ENCODE data around the gene SLX4IP. TPM values are rescaled to one million over a fixed set of nuclear protein-coding genes. Genes with fewer than 3 reads are reported as not detected.

The SLX4IP gene
- total RNA-seq, 1 experiment from 2014 or later: 11.1 TPM

DNA sequence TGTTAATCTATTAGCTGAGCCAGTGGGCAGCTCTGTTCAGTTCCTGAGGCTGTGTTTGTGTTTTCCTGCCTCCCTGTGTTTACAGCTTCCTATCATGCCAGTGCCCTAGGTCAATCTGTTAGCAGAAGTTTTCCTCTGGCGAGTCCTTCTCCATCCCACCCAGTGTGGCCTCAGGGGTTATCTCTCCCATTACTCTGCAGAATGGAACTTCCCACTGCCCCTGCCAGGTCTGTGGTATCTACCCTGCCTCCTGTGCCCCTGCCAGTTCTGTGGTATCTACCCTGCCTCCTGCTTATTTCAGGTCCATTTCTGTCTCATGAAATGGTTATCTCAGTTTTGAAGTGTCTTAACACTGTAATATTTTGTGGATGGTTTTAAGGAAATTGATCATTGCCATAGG lies 63.1 kb downstream of the SLX4IP start:
- Histone ChIP-seq H3K4me3 (replicated peaks in 1 of 2; ENCODE audit: low read depth in 1 of 2, low read length in 2 of 2) (no peak overlapping the region), H3K27ac (ENCODE audit: low read depth, low read length) (no peak overlapping the region), H3K4me2 (ENCODE audit: low read length) (no peak overlapping the region), H3K9me2 (ENCODE audit: insufficient read depth) (no peaks in the 10 kb centered on the region; the same call in 1 of the 2 replicates), H3K9ac (ENCODE audit: low read length) (no peak overlapping the region), H3K79me2 (ENCODE audit: insufficient read depth, low read length) (peaks cover 14% of the 10 kb centered on the region), H2AFZ (ENCODE audit: low read depth, low read length, poor library complexity, severe bottlenecking) (no peak overlapping the region), H3K9me3 (ENCODE audit: control insufficient read depth in 1 of 2, insufficient read depth in 1 of 2, low read depth in 1 of 2, low read length in 2 of 2) (no peaks in the 10 kb centered on the region), H3K27me3 (ENCODE audit: insufficient read depth, low read length) (no peaks in the 10 kb centered on the region), H3K36me3 (ENCODE audit: control insufficient read depth in 1 of 2, insufficient read depth in 2 of 2, low read length in 2 of 2) (no peaks in the 10 kb centered on the region), H4K20me1 (ENCODE audit: insufficient read depth) (no peaks in the 10 kb centered on the region), H3K4me1 (ENCODE audit: control insufficient read depth in 1 of 2, insufficient read depth in 2 of 2, low read length in 2 of 2) (peaks cover 7 to 8% of the 10 kb centered on the region in 2 experiments; a peak in 1 of 4 replicates)
- ChIA-PET RAD21 (ENCODE audit: low non-redundant PET in 1 of 2, low total read pairs in 2 of 2, uncharacterized antibody in 2 of 2, unreplicated experiment in 2 of 2) (no interaction called here), CTCF (no interaction called here), POLR2A (no interaction called here)
- intact Hi-C loops (cut with micrococcal nuclease): no loop called here
- DNase-seq (ENCODE audit: low read depth, low spot score): no peak
- ATAC-seq: no peak
- BruUV-seq (replicated peaks): no TSS peak
- TF ChIP-seq TCF7L2 (IDR thresholded peaks at IDR 0.05; ENCODE audit: borderline replicate concordance, extremely low read depth, insufficient read depth, insufficient read length) (no peak), EZH2 (IDR thresholded peaks at IDR 0.05) (no peak), POLR2AphosphoS5 (IDR thresholded peaks at IDR 0.05; ENCODE audit: low read depth, low read length) (no peak), EGR1 (IDR thresholded peaks at IDR 0.05; ENCODE audit: low read depth) (no peak), ELF1 (IDR thresholded peaks at IDR 0.05; ENCODE audit: borderline replicate concordance, low read depth) (no peak), CBX3 (IDR thresholded peaks at IDR 0.05; ENCODE audit: low read depth) (no peak), JUND (IDR thresholded peaks at IDR 0.05) (no peak), SP1 (IDR thresholded peaks at IDR 0.05; ENCODE audit: low read depth) (no peak), EZH2phosphoT487 (IDR thresholded peaks at IDR 0.05; ENCODE audit: borderline replicate concordance) (no peak), RAD21 (IDR thresholded peaks at IDR 0.05; ENCODE audit: low read depth) (no peak), ZFX (IDR thresholded peaks at IDR 0.05) (no peak), CEBPB (IDR thresholded peaks at IDR 0.05; ENCODE audit: low read depth) (no peak)
- TF ChIP-seq, protein P1, sequence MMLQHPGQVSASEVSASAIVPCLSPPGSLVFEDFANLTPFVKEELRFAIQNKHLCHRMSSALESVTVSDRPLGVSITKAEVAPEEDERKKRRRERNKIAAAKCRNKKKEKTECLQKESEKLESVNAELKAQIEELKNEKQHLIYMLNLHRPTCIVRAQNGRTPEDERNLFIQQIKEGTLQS (IDR thresholded peaks at IDR 0.05): no peak
- TF ChIP-seq, protein P2, sequence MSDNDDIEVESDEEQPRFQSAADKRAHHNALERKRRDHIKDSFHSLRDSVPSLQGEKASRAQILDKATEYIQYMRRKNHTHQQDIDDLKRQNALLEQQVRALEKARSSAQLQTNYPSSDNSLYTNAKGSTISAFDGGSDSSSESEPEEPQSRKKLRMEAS (IDR thresholded peaks at IDR 0.05): no peak
- TF ChIP-seq, protein P3, sequence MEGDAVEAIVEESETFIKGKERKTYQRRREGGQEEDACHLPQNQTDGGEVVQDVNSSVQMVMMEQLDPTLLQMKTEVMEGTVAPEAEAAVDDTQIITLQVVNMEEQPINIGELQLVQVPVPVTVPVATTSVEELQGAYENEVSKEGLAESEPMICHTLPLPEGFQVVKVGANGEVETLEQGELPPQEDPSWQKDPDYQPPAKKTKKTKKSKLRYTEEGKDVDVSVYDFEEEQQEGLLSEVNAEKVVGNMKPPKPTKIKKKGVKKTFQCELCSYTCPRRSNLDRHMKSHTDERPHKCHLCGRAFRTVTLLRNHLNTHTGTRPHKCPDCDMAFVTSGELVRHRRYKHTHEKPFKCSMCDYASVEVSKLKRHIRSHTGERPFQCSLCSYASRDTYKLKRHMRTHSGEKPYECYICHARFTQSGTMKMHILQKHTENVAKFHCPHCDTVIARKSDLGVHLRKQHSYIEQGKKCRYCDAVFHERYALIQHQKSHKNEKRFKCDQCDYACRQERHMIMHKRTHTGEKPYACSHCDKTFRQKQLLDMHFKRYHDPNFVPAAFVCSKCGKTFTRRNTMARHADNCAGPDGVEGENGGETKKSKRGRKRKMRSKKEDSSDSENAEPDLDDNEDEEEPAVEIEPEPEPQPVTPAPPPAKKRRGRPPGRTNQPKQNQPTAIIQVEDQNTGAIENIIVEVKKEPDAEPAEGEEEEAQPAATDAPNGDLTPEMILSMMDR (IDR thresholded peaks at IDR 0.05 in 2 of 3, conservative IDR thresholded peaks at IDR 0.05 in 1 of 3; ENCODE audit: borderline replicate concordance in 1 of 3, insufficient read depth in 1 of 3, low read depth in 2 of 3, low read length in 2 of 3): no peak
- TF ChIP-seq, protein P4, sequence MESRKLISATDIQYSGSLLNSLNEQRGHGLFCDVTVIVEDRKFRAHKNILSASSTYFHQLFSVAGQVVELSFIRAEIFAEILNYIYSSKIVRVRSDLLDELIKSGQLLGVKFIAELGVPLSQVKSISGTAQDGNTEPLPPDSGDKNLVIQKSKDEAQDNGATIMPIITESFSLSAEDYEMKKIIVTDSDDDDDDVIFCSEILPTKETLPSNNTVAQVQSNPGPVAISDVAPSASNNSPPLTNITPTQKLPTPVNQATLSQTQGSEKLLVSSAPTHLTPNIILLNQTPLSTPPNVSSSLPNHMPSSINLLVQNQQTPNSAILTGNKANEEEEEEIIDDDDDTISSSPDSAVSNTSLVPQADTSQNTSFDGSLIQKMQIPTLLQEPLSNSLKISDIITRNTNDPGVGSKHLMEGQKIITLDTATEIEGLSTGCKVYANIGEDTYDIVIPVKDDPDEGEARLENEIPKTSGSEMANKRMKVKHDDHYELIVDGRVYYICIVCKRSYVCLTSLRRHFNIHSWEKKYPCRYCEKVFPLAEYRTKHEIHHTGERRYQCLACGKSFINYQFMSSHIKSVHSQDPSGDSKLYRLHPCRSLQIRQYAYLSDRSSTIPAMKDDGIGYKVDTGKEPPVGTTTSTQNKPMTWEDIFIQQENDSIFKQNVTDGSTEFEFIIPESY (IDR thresholded peaks at IDR 0.05; ENCODE audit: extremely low read depth, insufficient replicate concordance, low read length): no peak

Data from HCT116 (cell line).